ENCODE measurements around the gene STXBP1.

Gene STXBP1

GRCh38 chr9:127684576-127684975 lies 72.5 kb downstream of the STXBP1 start:
- H3K36me3 ChIP-seq (ENCODE audit: low read length): no peaks in the 10 kb centered on the region
- no peak overlapping the region for H2AFZ ChIP-seq (ENCODE audit: low read depth, low read length, severe bottlenecking)
- H3K9me2 ChIP-seq (replicated peaks; ENCODE audit: insufficient read depth, low read length): no peaks in the 10 kb centered on the region
- H3K4me2 ChIP-seq (ENCODE audit: low read depth, low read length, poor library complexity, severe bottlenecking): no peak overlapping the region
- no peak overlapping the region for H3K9ac ChIP-seq (ENCODE audit: low read length)
- H3K79me2 ChIP-seq (ENCODE audit: insufficient read depth, low read length): no peaks in the 10 kb centered on the region
- TF ChIP-seq EZH2phosphoT487 (conservative IDR thresholded peaks at IDR 0.05; ENCODE audit: low read length): no peak
- no peak for TF ChIP-seq CTCF (IDR thresholded peaks at IDR 0.05; ENCODE audit: insufficient read depth, low read length, poor library complexity, severe bottlenecking)
- H3F3A ChIP-seq (ENCODE audit: insufficient read depth): no peaks in the 10 kb centered on the region
- no peaks in the 10 kb centered on the region for H4K20me1 ChIP-seq (ENCODE audit: low read depth, low read length)
- H3K9me3 ChIP-seq (ENCODE audit: insufficient read depth, low read length): no peaks in the 10 kb centered on the region
- no peak overlapping the region for H3K4me3 ChIP-seq (ENCODE audit: insufficient read depth, low read length, poor library complexity, severe bottlenecking)
- no peaks in the 10 kb centered on the region for H3K27me3 ChIP-seq (ENCODE audit: low read length)
- no peak overlapping the region for H3K27ac ChIP-seq (ENCODE audit: low read depth, low read length)

- no peaks in the 10 kb centered on the region for H3K27me3 ChIP-seq (ENCODE audit: low read length)
Measured at GRCh38 chr9:127686461-127687393, 74.7 kb downstream of the STXBP1 start.

GRCh38 chr9:127689329-127690000 lies 77.4 kb downstream of the STXBP1 start:
- no peaks in the 10 kb centered on the region for H3F3A ChIP-seq (ENCODE audit: insufficient read depth)
- H3K27ac ChIP-seq (ENCODE audit: low read depth, low read length): no peak overlapping the region
- H3K4me3 ChIP-seq (ENCODE audit: insufficient read depth, low read length, poor library complexity, severe bottlenecking): no peak overlapping the region
- TF ChIP-seq CTCF (IDR thresholded peaks at IDR 0.05; ENCODE audit: insufficient read depth, low read length, poor library complexity, severe bottlenecking) (no peak), EZH2phosphoT487 (conservative IDR thresholded peaks at IDR 0.05; ENCODE audit: low read length) (no peak)
- no peaks in the 10 kb centered on the region for H3K27me3 ChIP-seq (ENCODE audit: low read length)
- no peaks in the 10 kb centered on the region for H3K79me2 ChIP-seq (ENCODE audit: insufficient read depth, low read length)
- no peaks in the 10 kb centered on the region for H3K9me3 ChIP-seq (ENCODE audit: insufficient read depth, low read length)
- H3K36me3 ChIP-seq (ENCODE audit: low read length): no peaks in the 10 kb centered on the region
- no peaks in the 10 kb centered on the region for H3K9me2 ChIP-seq (replicated peaks; ENCODE audit: insufficient read depth, low read length)
- no peak overlapping the region for H3K4me2 ChIP-seq (ENCODE audit: low read depth, low read length, poor library complexity, severe bottlenecking)
- H2AFZ ChIP-seq (ENCODE audit: low read depth, low read length, severe bottlenecking): no peak overlapping the region
- H4K20me1 ChIP-seq (ENCODE audit: low read depth, low read length): no peaks in the 10 kb centered on the region
- no peak overlapping the region for H3K9ac ChIP-seq (ENCODE audit: low read length)

More at GRCh38 chr9:127686461-127687393, 74.7 kb downstream of the STXBP1 start:
- Histone ChIP-seq H3F3A (ENCODE audit: insufficient read depth) (no peaks in the 10 kb centered on the region), H3K4me2 (ENCODE audit: low read depth, low read length, poor library complexity, severe bottlenecking) (no peak overlapping the region), H3K79me2 (ENCODE audit: insufficient read depth, low read length) (no peaks in the 10 kb centered on the region), H3K9ac (ENCODE audit: low read length) (no peak overlapping the region), H3K9me3 (ENCODE audit: insufficient read depth, low read length) (no peaks in the 10 kb centered on the region), H4K20me1 (ENCODE audit: low read depth, low read length) (no peaks in the 10 kb centered on the region), H3K4me3 (ENCODE audit: insufficient read depth, low read length, poor library complexity, severe bottlenecking) (no peak overlapping the region), H3K27ac (ENCODE audit: low read depth, low read length) (no peak overlapping the region), H2AFZ (ENCODE audit: low read depth, low read length, severe bottlenecking) (no peak overlapping the region), H3K9me2 (replicated peaks; ENCODE audit: insufficient read depth, low read length) (no peaks in the 10 kb centered on the region), H3K36me3 (ENCODE audit: low read length) (no peaks in the 10 kb centered on the region)
- TF ChIP-seq EZH2phosphoT487 (conservative IDR thresholded peaks at IDR 0.05; ENCODE audit: low read length): no peak
- no peak for TF ChIP-seq CTCF (IDR thresholded peaks at IDR 0.05; ENCODE audit: insufficient read depth, low read length, poor library complexity, severe bottlenecking)
